Loucy (cell line): ENCODE measurements around the gene TFEB.

ENCODE experiments used
- CTCF ChIP-seq: fragments of 200-600 bp; sonication (generic); conservative IDR thresholded peaks from 2 replicates; pipeline ENCODE4 v1.5.1; 2014; ENCODE audit warnings: mild to moderate bottlenecking, antibody characterized with exemption, low read length
- EZH2phosphoT487 ChIP-seq: fragments of 200-600 bp; IDR thresholded peaks from 2 replicates; pipeline ENCODE4 v1.6.1; 2018; ENCODE audit warnings: antibody characterized with exemption, mild to moderate bottlenecking, moderate library complexity, borderline replicate concordance

- TF ChIP-seq CTCF (no peak), EZH2phosphoT487 (no peak)
Measured at GRCh38 chr6:41716516-41717391, 18.7 kb downstream of the TFEB start.
